Spleen (tissue), 7 donors: ENCODE measurements around the gene MBNL3.

Source experiments
- POLR2A ChIP-seq, 3 donors: fragments of 450-650 bp; IDR thresholded peaks; one replicate each; pipeline ENCODE4 v1.5.1; 2017; ENCODE audit warnings: antibody characterized with exemption in 3 of 3, mild to moderate bottlenecking in 1 of 3
- POLR2AphosphoS5 ChIP-seq, 3 donors: sonication (generic); formaldehyde crosslinking; IDR thresholded peaks; one replicate each; pipeline ENCODE4 v1.5.1; 2017; ENCODE audit warnings: antibody characterized with exemption in 3 of 3
- TF ChIP-seq, protein P1 (sequence below), 11 experiments: fragments of 200-600 bp in 7 of 11; fragments of 450-650 bp in 4 of 11; sonication (generic) in 4 of 11; IDR thresholded peaks in 8 of 11; conservative IDR thresholded peaks in 3 of 11; 1 replicate in 7 of 11; 2 replicates in 4 of 11; pipeline versions ENCODE4 v1.4.0 to v1.8.0; 2016 to 2021; ENCODE audit warnings: antibody characterized with exemption in 11 of 11, inconsistent platforms in 4 of 11, mild to moderate bottlenecking in 1 of 11
- donor health status: DM: no; HTN: no; CAD: no; lungs with moderate emphysema.
- donor health status: DM: no; HTN: no; CAD: no.
- donor health status: DM: no; HTN: no; CAD: no.

- TF ChIP-seq, protein P1, sequence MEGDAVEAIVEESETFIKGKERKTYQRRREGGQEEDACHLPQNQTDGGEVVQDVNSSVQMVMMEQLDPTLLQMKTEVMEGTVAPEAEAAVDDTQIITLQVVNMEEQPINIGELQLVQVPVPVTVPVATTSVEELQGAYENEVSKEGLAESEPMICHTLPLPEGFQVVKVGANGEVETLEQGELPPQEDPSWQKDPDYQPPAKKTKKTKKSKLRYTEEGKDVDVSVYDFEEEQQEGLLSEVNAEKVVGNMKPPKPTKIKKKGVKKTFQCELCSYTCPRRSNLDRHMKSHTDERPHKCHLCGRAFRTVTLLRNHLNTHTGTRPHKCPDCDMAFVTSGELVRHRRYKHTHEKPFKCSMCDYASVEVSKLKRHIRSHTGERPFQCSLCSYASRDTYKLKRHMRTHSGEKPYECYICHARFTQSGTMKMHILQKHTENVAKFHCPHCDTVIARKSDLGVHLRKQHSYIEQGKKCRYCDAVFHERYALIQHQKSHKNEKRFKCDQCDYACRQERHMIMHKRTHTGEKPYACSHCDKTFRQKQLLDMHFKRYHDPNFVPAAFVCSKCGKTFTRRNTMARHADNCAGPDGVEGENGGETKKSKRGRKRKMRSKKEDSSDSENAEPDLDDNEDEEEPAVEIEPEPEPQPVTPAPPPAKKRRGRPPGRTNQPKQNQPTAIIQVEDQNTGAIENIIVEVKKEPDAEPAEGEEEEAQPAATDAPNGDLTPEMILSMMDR (IDR thresholded peaks at IDR 0.05 in 8 of 11, conservative IDR thresholded peaks at IDR 0.05 in 3 of 11), result no peak
- TF ChIP-seq POLR2A (IDR thresholded peaks at IDR 0.05) (no peak), POLR2AphosphoS5 (IDR thresholded peaks at IDR 0.05) (no peak)
Observed at GRCh38 chrX:132393992-132394391, 94.8 kb downstream of the MBNL3 start.
